Measurements from ENCODE around the gene FGFR1OP2. TPM values are rescaled to one million over a fixed set of nuclear protein-coding genes. Genes with fewer than 3 reads are reported as not detected.
A peak's percentile ranks its signal among the peaks of the same experiment; 100 is the strongest.

The FGFR1OP2 gene
- total RNA-seq, 8 experiments from 2014 or later: 28.3 to 55.4 (median 44.8) TPM

DNA sequence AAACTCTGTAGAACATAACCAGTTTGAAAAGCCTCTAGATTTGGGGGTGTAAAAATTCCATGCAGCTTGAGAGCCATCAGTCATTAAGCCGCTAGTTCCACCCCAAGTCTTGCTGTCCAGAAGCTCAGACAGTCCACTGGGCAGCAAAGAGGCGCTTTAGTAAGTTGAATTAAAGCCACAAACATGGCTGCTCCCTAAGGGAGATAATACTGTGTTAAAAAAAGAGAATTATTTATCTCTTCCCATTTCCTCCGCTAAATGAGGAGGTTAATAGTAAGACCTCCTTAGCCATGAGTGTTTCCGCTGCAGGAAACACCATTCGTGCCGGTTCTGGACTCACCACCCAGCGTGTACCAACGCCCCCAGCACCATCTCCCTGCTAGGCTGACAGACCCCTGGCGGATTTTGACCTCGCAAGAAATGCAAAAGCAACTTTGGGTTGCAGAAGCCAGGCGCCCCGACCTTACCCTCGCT lies 75.4 kb downstream of the FGFR1OP2 start:
- Histone ChIP-seq H3K4me1 (replicated peaks in 1 of 2) (peaks cover 12 to 18% of the 10 kb centered on the region in 2 donors), H3K4me3 (peak overlapping the region; percentile 49 to 85 (median 64)), H3K27ac (peak overlapping the region; percentile 3 to 38)
- 0 to 6% (median 0%) methylated on average over 1 to 7 of the region's 13 CpGs; no CpG with 5 or more reads in 1 of the 10 experiments for WGBS, 10 experiments
- peak; percentile 2 to 59 (median 48) for ATAC-seq (replicated peaks in 6 of 8)
- in situ Hi-C loops (cut with MboI; ENCODE audit: low pct_unique_long_range_greater_than_20kb in 2 of 9, low sequenced_read_pairs in 9 of 9, unreplicated experiment in 9 of 9): no loop called here

DNA sequence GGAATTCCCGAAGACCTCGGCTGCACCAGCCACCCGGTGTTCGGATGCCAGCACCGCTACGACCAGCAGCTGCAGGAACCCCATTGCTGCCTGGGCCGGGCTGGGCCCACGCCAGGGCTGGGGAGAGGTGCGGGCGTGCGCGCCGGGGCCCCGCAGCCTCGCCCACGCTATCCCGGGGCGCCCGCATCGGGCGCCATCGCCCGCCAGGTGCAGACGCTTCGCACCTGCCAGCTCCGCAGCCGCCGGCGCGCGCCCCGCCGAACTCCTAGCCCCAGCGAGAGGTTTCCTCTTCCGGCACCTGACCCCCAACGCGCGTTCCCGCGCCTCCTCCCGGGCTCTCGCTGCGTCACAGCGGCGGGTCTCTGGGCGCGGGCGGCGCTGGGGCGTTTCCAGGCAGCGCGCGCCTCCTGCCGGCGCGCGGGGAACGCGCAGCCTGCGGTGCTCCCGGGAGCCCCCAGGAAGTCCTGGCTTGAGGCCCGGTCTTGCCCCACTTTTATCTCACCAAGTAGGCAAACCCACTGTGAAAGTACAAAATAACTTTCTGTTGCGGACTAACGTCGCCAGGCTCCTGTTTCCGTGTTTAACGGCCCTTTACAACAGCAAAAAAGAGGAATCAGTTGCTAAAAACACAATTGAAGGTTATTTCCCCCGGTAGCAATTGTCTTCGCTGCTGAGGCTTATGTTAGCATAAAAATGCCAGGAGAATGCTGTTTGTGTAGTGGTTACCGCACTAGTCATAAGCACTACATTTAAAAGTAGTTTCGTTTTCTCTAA lies 76.0 kb downstream of the FGFR1OP2 start, which contains the start of gene TM7SF3:
TM7SF3 (minus strand) TSS at position 300 of the 774 bp plus-strand sequence; CDS start at position 84, 216 bp downstream.
- in situ Hi-C loops (cut with MboI; ENCODE audit: low pct_unique_long_range_greater_than_20kb in 2 of 9, low sequenced_read_pairs in 9 of 9, unreplicated experiment in 9 of 9): no loop called here
- ATAC-seq (replicated peaks in 6 of 8): peak; percentile 84 to 96 (median 94)
- peak within 1 kb of the TSS; percentile 3 to 38 for H3K27ac ChIP-seq
- WGBS, 10 experiments: 0 to 43% (median 4%) methylated on average over 1 to 18 of the region's 71 CpGs
- peaks cover 12 to 18% of the 10 kb centered on the region in 2 donors for H3K4me1 ChIP-seq (replicated peaks in 1 of 2)
- peak within 1 kb of the TSS; percentile 49 to 85 (median 64) for H3K4me3 ChIP-seq

DNA sequence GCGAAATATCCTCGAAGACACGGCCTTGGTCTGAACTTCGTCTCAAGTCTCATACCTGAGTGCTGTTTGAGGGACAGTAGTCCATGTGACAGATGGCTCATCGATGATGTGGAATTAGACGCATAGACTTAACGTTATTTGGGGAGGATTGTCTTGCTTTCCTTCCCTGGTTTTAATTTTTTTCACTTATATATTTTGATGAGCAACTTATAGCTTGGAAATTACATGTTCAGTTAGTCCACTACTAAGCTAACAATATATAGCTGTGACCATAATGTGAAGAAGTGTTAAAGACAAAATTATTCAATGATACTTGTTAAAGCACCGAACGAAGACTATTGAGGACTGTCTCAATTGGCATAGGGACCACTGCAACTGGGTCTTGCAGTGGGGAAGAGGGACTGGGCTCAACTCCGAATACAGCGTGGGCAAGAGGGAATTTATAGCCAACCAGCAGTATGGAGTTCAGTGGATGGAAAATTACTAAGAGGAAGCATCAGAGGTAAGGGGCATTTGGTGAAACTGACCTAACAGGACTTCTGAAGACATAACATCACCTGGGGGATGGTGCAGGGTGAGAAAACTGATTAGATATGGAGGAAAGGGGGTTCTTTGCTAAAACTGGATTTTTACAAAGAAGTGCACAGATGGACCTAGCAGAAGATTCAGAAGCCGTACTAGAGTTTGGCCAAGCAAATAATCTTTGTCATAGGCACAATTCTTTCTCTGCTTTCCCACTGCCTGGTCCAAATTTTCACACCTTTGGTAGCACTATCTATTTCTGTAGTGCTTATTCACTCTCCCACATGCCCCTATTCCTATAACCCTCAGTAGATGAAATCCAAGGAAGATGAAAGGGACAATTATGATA lies 76.8 kb downstream of the FGFR1OP2 start:
- ATAC-seq (replicated peaks in 6 of 8): no peak
- Histone ChIP-seq H3K4me3 (peak overlapping the region in 1 of 5 donors; percentile 85), H3K27ac (no peak overlapping the region), H3K4me1 (replicated peaks in 1 of 2) (peaks cover 9 to 18% of the 10 kb centered on the region in 2 donors)
- in situ Hi-C loops (cut with MboI; ENCODE audit: low pct_unique_long_range_greater_than_20kb in 2 of 9, low sequenced_read_pairs in 9 of 9, unreplicated experiment in 9 of 9): no loop called here
- 0 to 100% (median 73%) methylated on average over 2 to 9 of the region's 12 CpGs for WGBS, 10 experiments

DNA sequence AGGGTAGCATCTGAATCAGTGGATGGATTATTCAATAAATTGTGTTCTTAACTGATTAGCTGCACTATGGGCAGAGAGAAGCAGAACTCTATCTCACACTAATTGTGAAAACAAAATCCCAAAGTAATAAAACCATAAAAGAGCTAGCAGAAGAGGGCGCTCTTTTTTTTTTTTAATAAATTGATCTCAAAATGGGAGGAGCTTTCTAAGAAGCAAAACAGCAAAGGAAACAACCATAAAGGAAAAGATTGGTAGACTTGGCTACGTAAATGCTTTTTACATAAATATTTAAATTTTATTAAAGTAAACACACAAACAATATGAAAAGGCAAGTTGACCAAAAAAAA lies 77.4 kb downstream of the FGFR1OP2 start:
- no peak overlapping the region for H3K4me3 ChIP-seq
- 0 to 70% (median 20%) methylated on average over 1 to 2 of the region's 2 CpGs; no CpG with 5 or more reads in 1 of the 10 experiments for WGBS, 10 experiments

More for the DNA sequence above, 77.4 kb downstream of the FGFR1OP2 start:
- in situ Hi-C loops (cut with MboI; ENCODE audit: low pct_unique_long_range_greater_than_20kb in 2 of 9, low sequenced_read_pairs in 9 of 9, unreplicated experiment in 9 of 9): no loop called here
- Histone ChIP-seq H3K27ac (no peak overlapping the region), H3K4me1 (replicated peaks in 1 of 2) (peaks cover 6 to 18% of the 10 kb centered on the region in 2 donors)
- ATAC-seq (replicated peaks in 6 of 8): no peak

Other genes starting within 250 kb of the FGFR1OP2 start
- gene ITPR2, start 105.3 kb upstream of the FGFR1OP2 start, total RNA-seq: 10 to 100 TPM in 4 of 8 experiments, 1 to 10 TPM in 2, under 1 TPM in 2; 0.27 to 51.5 (median 11.5) TPM
- 10 to 100 TPM; 15.9 to 49.1 (median 21.4) TPM for gene INTS13, start 489 bp upstream of the FGFR1OP2 start, total RNA-seq
- gene TM7SF3, start 75.9 kb downstream of the FGFR1OP2 start, total RNA-seq: 10 to 100 TPM; 26.4 to 70.4 (median 39.6) TPM
- 10 to 100 TPM; 34.8 to 57.0 (median 44.6) TPM for gene MED21, start 84.1 kb downstream of the FGFR1OP2 start, total RNA-seq
- not detected for gene C12orf71, start 144.1 kb downstream of the FGFR1OP2 start, total RNA-seq